NCI-H2107 (cell line): ENCODE data around the gene PHLDB1.
"Not testable (repeated sequence)": the region's sequence is repeated elsewhere in the genome, so short reads cannot be mapped to it uniquely, and the experiment has no call there.

Experiments
- DNase-seq: peaks from one replicate; lab custom pipeline; 2025; lab: John Stamatoyannopoulos, UW

PHLDB1 gene

DNA sequence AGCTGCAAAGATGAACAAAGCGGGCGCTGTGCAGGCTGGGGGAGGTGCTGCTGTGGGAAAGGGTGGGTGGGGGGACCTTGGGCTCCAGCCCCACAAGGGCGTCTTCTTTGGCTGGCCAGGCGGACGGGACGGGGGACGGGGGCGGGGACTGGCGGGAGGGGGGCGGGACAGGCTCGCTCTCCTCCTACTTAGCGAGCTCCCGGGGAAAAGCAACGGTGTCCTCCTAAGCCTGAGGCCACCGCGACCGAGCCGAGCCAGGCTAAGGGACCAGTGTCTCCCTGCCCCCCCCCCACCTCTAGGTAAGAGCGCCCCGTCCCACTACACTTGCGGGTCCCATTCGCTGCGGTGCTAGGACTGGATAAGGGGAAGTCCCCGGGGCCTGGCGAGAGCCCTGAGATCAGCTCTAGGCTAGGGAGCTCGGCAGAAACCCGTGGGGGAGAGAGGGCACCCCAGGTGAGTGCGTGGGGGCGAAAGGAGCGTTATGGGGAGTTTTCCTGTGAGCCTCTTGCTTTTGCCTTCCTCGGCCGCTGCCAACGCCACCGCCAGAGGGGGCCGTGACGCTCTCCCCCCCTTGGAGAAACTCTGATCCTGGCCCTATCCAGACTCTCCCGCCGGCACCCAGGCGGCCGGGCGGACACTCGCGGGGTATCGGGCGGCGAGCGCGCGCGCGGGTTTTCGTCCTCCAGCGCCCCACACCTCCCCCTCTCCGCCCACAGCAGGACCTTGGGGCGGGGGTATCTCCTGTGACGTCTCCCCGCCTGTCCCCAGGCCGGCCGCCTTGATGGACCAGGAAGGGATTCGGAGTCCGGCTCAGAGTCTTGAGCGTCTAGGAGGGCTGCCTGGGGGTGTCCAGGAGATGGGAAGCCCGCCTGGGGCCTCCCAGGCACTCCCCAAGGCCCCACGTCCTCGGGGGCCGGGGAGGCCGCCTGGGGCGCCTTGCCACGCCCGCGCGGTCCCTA lies at the start of gene PHLDB1:
PHLDB1 (plus strand) TSS at position 215 of the 959 bp plus-strand sequence. CDS start 6,222 bp downstream, outside the sequence.
- DNase-seq: peak; percentile 43

DNA sequence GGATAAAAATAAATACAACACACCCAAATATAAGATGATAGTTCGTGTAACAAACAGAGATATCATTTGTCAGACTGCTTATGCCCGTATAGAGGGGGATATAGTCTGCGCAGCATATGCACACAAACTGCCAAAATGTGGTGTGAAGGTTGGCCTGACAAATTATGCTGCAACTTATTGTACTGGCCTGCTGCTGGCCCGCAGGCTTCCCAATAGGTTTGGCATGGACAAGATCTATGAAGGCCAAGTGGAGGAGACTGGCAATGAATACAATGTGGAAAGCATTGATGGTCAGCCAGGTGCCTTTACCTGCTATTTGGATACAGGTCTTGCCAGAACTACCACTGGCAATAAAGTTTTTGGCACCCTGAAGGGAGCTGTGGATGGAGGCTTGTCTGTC lies 46.6 kb upstream of the PHLDB1 start:
- DNase-seq: no peak

- no peak for DNase-seq
These were observed 42.4 kb upstream of the PHLDB1 start for GRCh38 chr11:118565051-118565450.

DNA sequence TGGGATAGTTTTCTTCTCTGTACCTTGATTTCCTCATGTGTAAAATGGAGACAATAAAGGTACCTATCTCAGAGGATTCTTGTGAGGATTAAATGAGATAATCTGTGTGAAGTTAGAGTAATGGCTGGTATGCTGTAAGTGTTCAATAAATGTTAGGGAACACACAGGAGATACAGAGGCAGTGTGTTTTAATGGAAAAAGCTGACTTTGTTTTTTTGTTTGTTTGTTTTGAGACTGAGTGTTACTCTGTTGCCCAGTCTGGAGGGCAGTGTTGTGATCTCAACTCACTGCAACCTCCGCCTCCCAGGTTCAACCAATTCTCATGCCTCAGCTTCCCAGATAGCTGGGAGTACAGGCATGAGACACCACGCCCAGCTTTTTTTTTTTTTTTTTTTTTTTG lies 37.7 kb upstream of the PHLDB1 start:
- no peak for DNase-seq

DNA sequence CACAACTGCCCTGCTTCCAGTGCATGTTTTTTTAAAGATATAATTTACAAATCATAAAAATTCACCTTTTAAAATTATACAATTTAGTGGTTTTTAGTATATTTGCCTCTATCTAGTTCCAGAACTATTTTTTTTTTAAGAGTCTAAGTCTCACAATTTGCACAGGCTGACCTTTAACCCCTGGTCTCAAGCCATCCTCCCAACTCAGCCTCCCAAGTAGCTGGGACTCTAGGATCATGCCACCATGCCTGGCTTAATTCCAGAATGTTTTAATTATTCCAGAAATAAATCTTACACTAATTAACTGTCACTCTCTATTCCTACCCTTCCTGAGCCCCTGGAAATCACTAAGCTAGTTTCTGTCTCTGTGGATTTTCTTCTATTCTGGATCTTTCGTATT lies 36.6 kb upstream of the PHLDB1 start:
- no peak for DNase-seq

DNA sequence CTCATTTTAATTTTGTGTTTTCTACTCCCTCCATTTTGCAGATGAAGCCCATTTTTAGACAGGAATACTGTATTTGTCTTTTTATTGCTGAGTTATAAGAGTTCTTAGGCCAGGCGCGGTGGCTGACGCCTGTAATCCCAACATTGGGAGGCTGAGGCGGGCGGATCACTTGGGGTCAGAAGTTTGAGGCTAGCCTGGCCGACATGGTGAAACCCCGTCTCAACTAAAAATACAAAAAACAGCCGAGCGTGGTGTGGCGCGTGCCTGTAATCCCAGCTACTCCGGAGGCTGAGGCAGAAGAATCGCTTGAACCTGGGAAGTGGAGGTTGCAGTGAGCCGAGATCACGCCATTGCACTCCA lies 35.7 kb upstream of the PHLDB1 start:
- not testable (repeated sequence) for DNase-seq

- DNase-seq: peak; percentile 40
These were observed 35.1 kb upstream of the PHLDB1 start, which contains the start of gene ARCN1 for GRCh38 chr11:118572061-118572980. ARCN1 (plus strand) TSS chr11:118572409; CDS start chr11:118572548, 139 bp downstream.

DNA sequence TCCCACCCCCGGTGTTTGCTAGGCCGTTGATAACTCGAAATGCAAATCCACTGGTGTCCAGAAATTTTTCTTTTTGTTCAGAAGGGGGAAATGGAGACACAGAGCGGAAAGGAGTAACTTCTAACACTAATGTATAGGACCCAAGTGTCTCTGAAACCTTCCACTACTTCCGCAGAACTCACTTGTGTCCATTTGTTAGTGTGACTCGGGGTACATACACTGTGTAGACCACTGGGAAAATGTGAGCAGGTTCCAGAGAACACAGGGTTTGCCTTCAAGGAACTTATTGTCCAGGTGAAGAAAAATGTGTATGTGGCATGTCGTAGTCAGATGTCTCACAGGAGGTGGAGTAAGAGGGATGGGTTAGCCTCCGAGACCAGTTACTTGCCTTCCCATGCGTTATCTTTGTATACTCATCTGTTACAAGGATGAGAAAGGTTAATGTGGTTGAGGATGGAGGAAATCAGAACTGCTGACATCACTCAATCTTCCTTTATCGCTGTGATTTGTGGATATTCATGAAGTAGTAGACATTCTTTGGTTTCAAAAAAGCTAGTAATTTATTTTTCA lies 34.3 kb upstream of the PHLDB1 start:
- DNase-seq: no peak

- no peak for DNase-seq
These were observed 32.8 kb upstream of the PHLDB1 start for GRCh38 chr11:118574636-118575035.

DNA sequence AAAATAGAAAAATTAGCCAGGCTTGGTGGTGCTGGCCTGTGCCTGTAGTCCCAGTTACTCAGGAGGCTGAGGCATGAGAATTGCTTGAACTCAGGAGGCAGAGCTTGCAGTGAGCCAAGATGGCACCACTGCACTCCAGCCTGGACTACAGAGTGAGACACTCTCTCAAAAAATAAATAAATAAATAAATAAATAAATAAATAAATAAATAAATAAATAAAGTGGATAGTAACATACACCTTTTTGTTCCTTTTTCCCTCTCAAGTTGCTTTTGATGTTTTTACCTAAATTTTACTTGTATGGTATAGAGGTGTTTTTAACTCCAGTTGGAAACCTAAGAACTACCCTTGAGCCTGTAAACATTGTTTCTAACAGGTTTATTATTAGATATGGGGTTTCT lies 29.4 kb upstream of the PHLDB1 start:
- DNase-seq: not testable (repeated sequence)

DNA sequence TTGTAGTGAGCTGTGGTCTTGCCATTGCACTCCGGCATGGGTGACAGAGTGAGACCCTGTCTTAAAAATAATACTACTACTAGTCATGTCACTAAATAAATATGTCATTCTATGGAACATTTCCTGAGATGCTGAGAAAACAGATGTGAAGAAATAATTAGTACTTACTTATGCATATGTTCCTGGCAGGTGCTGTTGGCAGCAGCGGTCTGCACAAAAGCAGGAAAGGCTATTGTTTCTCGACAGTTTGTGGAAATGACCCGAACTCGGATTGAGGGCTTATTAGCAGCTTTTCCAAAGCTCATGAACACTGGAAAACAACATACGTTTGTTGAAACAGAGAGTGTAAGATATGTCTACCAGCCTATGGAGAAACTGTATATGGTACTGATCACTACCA lies 26.4 kb upstream of the PHLDB1 start:
- DNase-seq: no peak

DNA sequence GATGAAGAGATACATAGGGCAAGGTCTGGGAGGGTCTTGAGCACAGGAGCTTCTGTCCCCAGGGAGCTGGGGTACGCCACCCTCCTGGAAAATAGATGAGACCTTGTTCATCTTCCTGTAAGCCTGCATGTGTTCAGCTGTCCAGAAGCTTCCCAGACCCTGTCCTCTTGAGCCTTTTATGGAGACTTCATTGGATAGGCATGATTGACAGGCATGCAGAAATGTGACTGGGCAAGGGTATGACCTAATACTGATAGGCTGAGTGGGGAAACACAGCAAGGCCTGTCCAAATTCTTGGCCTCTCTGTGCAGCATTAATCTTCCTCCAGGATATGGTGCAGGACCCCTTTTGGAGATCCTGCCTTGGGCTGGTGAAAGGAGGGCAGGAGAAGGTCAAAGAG lies 19.5 kb upstream of the PHLDB1 start:
- DNase-seq: no peak

GRCh38 chr11:118592616-118593367 lies 14.6 kb upstream of the PHLDB1 start:
- DNase-seq: no peak

- peak; percentile 27 for DNase-seq
These were observed 12.4 kb upstream of the PHLDB1 start for GRCh38 chr11:118594984-118595383.

- DNase-seq: no peak
These were observed 10.9 kb upstream of the PHLDB1 start for GRCh38 chr11:118596224-118597146.

- DNase-seq: no peak
These were observed 9.9 kb upstream of the PHLDB1 start for GRCh38 chr11:118597556-118597955.

DNA sequence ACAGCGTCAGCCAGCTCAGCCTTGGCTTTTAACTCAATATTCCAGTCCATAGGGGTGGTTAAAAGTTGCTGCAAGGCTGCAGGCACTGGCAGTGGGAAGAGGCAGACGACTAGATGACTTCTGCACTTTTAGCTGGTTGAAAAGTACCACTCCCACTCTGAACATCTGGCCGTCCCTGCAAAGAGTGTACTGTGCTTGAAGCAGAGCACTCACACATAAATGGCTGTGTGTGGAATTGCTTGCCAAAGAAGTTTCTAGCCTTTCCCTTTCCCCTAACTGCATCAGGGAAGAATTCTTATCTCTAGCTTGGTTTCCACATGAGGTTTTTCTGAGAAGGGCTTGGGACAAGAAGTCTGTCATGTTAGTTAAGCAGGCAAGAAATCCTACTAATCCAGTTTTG lies 5.1 kb upstream of the PHLDB1 start:
- DNase-seq: no peak

GRCh38 chr11:118603709-118604108 lies 3.7 kb upstream of the PHLDB1 start:
- not testable (repeated sequence) for DNase-seq

DNA sequence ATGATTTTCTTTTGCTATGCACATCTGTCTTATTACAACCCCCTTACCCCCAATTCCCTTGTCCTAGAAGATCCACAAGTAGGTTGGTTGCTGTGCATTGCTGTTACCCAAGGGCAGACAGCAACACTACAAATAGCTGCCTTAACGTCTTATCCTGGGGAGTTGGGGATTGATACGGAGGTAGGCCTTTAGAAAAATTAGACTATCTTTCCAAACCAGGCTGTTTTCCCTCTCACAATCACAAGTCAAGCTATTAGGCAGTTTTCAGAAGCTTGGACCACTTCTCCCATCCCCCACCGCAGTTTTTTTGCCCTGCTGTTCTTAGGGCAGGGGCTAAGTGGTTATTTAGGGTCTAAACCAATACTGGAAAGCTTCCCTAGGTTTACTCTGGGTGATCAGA lies 2.8 kb upstream of the PHLDB1 start:
- DNase-seq: no peak

DNA sequence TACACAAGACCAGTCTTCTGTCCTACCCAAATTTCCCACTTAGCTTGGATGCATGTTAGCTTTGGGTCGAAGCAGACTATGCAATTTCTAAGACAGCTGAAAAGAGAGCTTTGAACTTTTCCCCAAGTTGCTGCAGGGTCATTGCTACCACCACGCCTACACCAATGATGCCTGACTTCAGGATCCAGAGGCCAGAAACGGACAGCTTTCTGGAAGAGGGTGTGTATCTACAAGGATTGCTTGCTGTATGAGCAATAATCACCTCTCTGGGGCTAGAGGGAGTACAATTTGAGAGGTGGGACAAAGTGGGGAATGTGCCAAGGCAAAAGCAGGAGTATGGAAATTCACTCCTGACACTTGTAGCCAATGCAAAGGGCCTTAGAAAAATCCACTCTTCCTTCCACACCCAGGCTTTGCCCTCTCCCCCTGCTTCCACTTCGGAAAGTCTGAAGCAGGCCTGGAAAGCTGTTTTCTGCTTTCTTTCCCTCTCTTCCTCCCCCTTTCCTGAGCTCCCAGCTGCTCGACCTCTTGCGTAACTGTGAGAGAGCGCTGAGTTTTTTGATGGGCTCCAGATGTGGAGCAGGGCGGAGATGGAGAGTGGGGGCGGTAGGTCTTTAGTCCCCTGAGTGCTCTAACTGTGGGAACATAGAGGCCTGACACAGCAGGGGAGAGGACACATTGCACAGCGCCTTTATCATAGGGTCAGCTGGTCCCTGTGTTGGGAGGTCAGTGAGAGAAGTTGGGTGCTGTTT lies 2.1 kb upstream of the PHLDB1 start:
- no peak for DNase-seq
